GM12878 (cell line): ENCODE data around the gene EVI5L. TPM values are rescaled to one million over a fixed set of nuclear protein-coding genes. Genes with fewer than 3 reads are reported as not detected.

Experiments used
- ATAC-seq: fragments of 200-7000 bp; cut with Tn5 transposase; 3 replicates; pipeline ENCODE4 v1.9.1; 2020; ENCODE audit warnings: mild to moderate bottlenecking, moderate library complexity
- BruUV-seq: library from RNA; stranded (reverse); fragments of 400-500 nt; replicated peaks from 2 replicates; lab custom pipeline; 2021; lab: Mats Ljungman, UMichigan
- CTCF ChIA-PET: fragments of 300-600 bp; sonication (Branson Sonifier 250); formaldehyde crosslinking; extraction: SDS; loops from one replicate; lab custom pipeline; 2021; ENCODE audit warnings: inconsistent platforms; lab: Yijun Ruan, JAX
- POLR2A ChIA-PET: fragments of 350-600 bp; formaldehyde crosslinking; extraction: SDS; loops from one replicate; lab custom pipeline; 2021; ENCODE audit warnings: inconsistent platforms; lab: Charles Lee
- RAD21 ChIA-PET: fragments of 300-600 bp; sonication (Branson Sonifier 250); formaldehyde crosslinking; loops from one replicate; lab custom pipeline; 2023; ENCODE audit warnings: antibody characterized with exemption; ENCODE audit not compliant: unreplicated experiment; lab: Charles Lee
- SMC1A ChIA-PET: fragments of 300-600 bp; sonication (Branson Sonifier 250); formaldehyde crosslinking; loops from one replicate; lab custom pipeline; 2023; ENCODE audit not compliant: unreplicated experiment, uncharacterized antibody; lab: Charles Lee
- DNase-seq: peaks from one replicate; pipeline ENCODE4 v3.0.0-alpha.2; 2011; ENCODE audit warnings: low read depth, low spot score
- FAIRE-seq: peaks from 3 replicates; lab custom pipeline; 2011; peaks lifted over from hg19 to GRCh38; lab: Jason Lieb, UNC
- H2AFZ ChIP-seq: 2 replicates; pipeline ENCODE4 v1.6.0; 2011; ENCODE audit warnings: low read depth, low read length, control low read depth; ENCODE audit not compliant: control insufficient read depth
- H3K27ac ChIP-seq: 2 replicates; pipeline ENCODE4 v1.5.1; 2011; ENCODE audit warnings: control low read depth; ENCODE audit not compliant: control insufficient read depth, insufficient read depth
- H3K27me3 ChIP-seq, 2 experiments: replicated peaks in 1 of 2; 2 replicates each; pipeline versions ENCODE4 v1.6.0 to v1.6.1; 2011; ENCODE audit warnings: low read length in 1 of 2; ENCODE audit not compliant: control insufficient read depth in 2 of 2, insufficient read depth in 2 of 2
- H3K36me3 ChIP-seq, 2 experiments: 2 replicates each; pipeline ENCODE4 v1.5.1; 2011; ENCODE audit warnings: low read length in 1 of 2; ENCODE audit not compliant: control insufficient read depth in 2 of 2, insufficient read depth in 2 of 2
- H3K4me1 ChIP-seq: 2 replicates; pipeline ENCODE4 v1.6.1; 2011; ENCODE audit warnings: mild to moderate bottlenecking, low read length, moderate library complexity, mixed read lengths; ENCODE audit not compliant: control insufficient read depth, insufficient read depth
- H3K4me2 ChIP-seq: 2 replicates; pipeline ENCODE4 v1.6.0; 2011; ENCODE audit warnings: control low read depth; ENCODE audit not compliant: control insufficient read depth, insufficient read depth
- H3K4me3 ChIP-seq: fragments of 200-600 bp; sonication (generic); 2 replicates; pipeline ENCODE4 v1.5.1; 2016
- H3K79me2 ChIP-seq: 2 replicates; pipeline ENCODE4 v1.6.0; 2011; ENCODE audit warnings: low read length; ENCODE audit not compliant: control insufficient read depth, insufficient read depth
- H3K9ac ChIP-seq: 2 replicates; pipeline ENCODE4 v1.8.0; 2011; ENCODE audit warnings: low read length, control low read depth, mixed read lengths; ENCODE audit not compliant: control insufficient read depth, insufficient read depth
- H3K9me3 ChIP-seq: replicated peaks from 3 replicates; pipeline ENCODE4 v1.5.1; 2011; ENCODE audit warnings: mild to moderate bottlenecking, low read length; ENCODE audit not compliant: control insufficient read depth, insufficient read depth
- H4K20me1 ChIP-seq: 2 replicates; pipeline ENCODE4 v1.6.0; 2011; ENCODE audit not compliant: control insufficient read depth, insufficient read depth
- BACH1 ChIP-seq: fragments of 450-650 bp; IDR thresholded peaks from 2 replicates; pipeline ENCODE4 v1.6.1; 2017; ENCODE audit warnings: mild to moderate bottlenecking, borderline replicate concordance
- BHLHE40 ChIP-seq, 2 experiments: fragments of 450-650 bp in 1 of 2; IDR thresholded peaks; 2 replicates each; pipeline ENCODE4 v1.6.1; 2011 to 2017; ENCODE audit warnings: low read depth in 2 of 2, borderline replicate concordance in 1 of 2, improper control_type of control experiment in 1 of 2, low read length in 1 of 2, mild to moderate bottlenecking in 1 of 2
- CHD4 ChIP-seq: fragments of 200-600 bp; sonication (generic); IDR thresholded peaks from 2 replicates; pipeline ENCODE4 v1.6.1; 2016; ENCODE audit warnings: mild to moderate bottlenecking
- CREB1 ChIP-seq: IDR thresholded peaks from 2 replicates; pipeline ENCODE4 v1.6.1; 2012; ENCODE audit warnings: low read depth, mild to moderate bottlenecking, inconsistent platforms
- DPF2 ChIP-seq: fragments of 450-650 bp; IDR thresholded peaks from 2 replicates; pipeline ENCODE4 v1.6.1; 2017; ENCODE audit warnings: mild to moderate bottlenecking
- SMARCA5 ChIP-seq: fragments of 450-650 bp; IDR thresholded peaks from 2 replicates; pipeline ENCODE4 v1.6.1; 2017; ENCODE audit warnings: mild to moderate bottlenecking
- TCF12 ChIP-seq: IDR thresholded peaks from 2 replicates; pipeline ENCODE4 v1.6.1; 2011; ENCODE audit warnings: low read depth, mild to moderate bottlenecking, low read length
- ZZZ3 ChIP-seq: IDR thresholded peaks from 2 replicates; pipeline ENCODE4 v1.6.1; 2011; ENCODE audit warnings: low read depth; ENCODE audit not compliant: control insufficient read depth, insufficient read length
- whole genome bisulfite sequencing: methylation state at CpG from one replicate; pipeline ENCODE4 v1.1.6; 2016; ENCODE audit warnings: low lambda C conversion rate; ENCODE audit not compliant: insufficient replicate concordance, insufficient coverage; ENCODE audit errors: missing lambda C conversion rate; 5-methylcytosine and 5-hydroxymethylcytosine counted together
- in situ Hi-C: fragments of 300-500 bp; cut with MboI; formaldehyde crosslinking; loops from 9 replicates; pipeline ENCODE4 v1.14.3; 2018; ENCODE audit warnings: mixed read lengths
- intact Hi-C: fragments of 100-400 bp; cut with micrococcal nuclease; formaldehyde crosslinking; loops from one replicate; pipeline ENCODE4 v1.14.2; 2022; ENCODE audit not compliant: unreplicated experiment
- polyA plus RNA-seq, 11 experiments: library from polyadenylated mRNA; depleted of rRNA in 4 of 11; unstranded in 6 of 11; stranded (reverse) in 5 of 11; fragments of >200 nt; fragmentation: Nextera tagmentation in 4 of 11; fragmentation: Illumina TruSeq in 1 of 11; extraction: Ambion mirVana in 4 of 11; extraction: Trizol in 1 of 11; gene quantifications; 1 replicate in 1 of 11; 2 replicates in 10 of 11; pipeline versions ENCODE4 v1.2.1 to v1.2.3, GENCODE V29; 2011 to 2016; ENCODE audit warnings: inconsistent platforms in 2 of 11, missing spikeins in 2 of 11, low read depth in 1 of 11
- total RNA-seq, 4 experiments: library from RNA; depleted of rRNA in 3 of 4; stranded (reverse); fragments of >200 nt in 3 of 4; fragmentation: Illumina TruSeq in 1 of 4; extraction: Trizol in 1 of 4; gene quantifications; 2 replicates each; pipeline versions ENCODE4 v1.2.1 to v1.2.3, GENCODE V29; 2013 to 2021
- TF ChIP-seq, protein P1 (sequence below): fragments of 450-650 bp; IDR thresholded peaks from 2 replicates; pipeline ENCODE4 v1.6.1; 2016; ENCODE audit warnings: mild to moderate bottlenecking
- TF ChIP-seq, protein P2 (sequence below): fragments of 450-650 bp; formaldehyde crosslinking; IDR thresholded peaks from 2 replicates; pipeline ENCODE4 v1.4.0; 2020; ENCODE audit warnings: mild to moderate bottlenecking, moderate library complexity

Gene EVI5L
- total and polyA plus RNA-seq, 10 of the 15 experiments (the other 5 are each of a cell fraction or from before 2014, with no cell fraction given) = 0.23 to 13.8 (median 5.0) TPM

DNA sequence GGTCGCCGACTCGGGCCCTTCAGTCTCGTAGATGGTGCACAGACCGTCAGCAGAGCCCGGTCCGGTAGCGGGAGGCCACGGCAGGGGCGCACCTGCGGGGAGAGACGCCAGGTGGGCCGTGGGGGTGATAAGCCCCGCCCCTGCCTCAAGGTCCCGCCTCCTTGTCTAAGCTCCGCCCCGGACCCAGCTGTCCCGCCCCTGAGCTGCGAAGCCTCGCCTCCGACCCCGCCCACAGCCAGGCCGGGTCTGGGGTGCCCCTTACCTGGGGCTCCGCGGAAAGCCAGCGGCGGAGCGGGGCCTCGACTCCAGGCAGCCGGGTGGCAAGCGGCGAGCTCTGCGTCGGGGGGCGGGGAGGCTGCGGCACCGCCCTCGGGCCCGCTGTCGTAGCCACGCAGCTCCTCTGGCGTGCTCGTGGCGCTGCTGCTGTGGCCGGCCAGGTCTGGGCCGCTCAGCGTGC, 39.5 kb downstream of the EVI5L start:
- ChIA-PET CTCF (interaction anchor here (0.6 to 2.0 kb wide), 20 partner anchors 8 to 480 kb away, joined by 3 to 19 read pairs (median 3); partner anchors contain the start of genes FCER2, MAP2K7, PET100 and SNAPC2), SMC1A (interaction anchor here (1.1 kb wide), 1 partner anchor 188 kb away, joined by 3 read pairs; the partner anchor contains the start of gene TRAPPC5), POLR2A (interaction anchor here (0.8 to 1.8 kb wide), 3 partner anchors 10 to 51 kb away, joined by 3 to 5 read pairs (median 4); partner anchors contain the start of gene SNAPC2), RAD21 (interaction anchor here (0.6 to 1.7 kb wide), 5 partner anchors 34 to 301 kb away, joined by 3 to 8 read pairs (median 3); partner anchors contain the start of genes MAP2K7, SNAPC2 and TRAPPC5)
- ATAC-seq (peak; percentile 64), FAIRE-seq (peak; percentile 95), DNase-seq (no peak)
- Histone ChIP-seq H2AFZ (peak overlapping the region; percentile 88), H3K9me3 (no peaks in the 10 kb centered on the region; the same call in 2 of the 3 replicates), H4K20me1 (no peaks in the 10 kb centered on the region), H3K79me2 (no peaks in the 10 kb centered on the region), H3K36me3 (no peaks in the 10 kb centered on the region), H3K4me2 (peak overlapping the region; percentile 95), H3K9ac (no peak overlapping the region), H3K27me3 (peaks cover 3% of the 10 kb centered on the region in 2 experiments; a peak in 3 of 4 replicates), H3K4me3 (peak overlapping the region; percentile 48; the same call in 1 of the 2 replicates), H3K27ac (no peak overlapping the region), H3K4me1 (peaks cover 12% of the 10 kb centered on the region; the same call in 1 of the 2 replicates)
- WGBS = 3% methylated on average over 47 of the region's 47 CpGs
- TF ChIP-seq, protein P1, sequence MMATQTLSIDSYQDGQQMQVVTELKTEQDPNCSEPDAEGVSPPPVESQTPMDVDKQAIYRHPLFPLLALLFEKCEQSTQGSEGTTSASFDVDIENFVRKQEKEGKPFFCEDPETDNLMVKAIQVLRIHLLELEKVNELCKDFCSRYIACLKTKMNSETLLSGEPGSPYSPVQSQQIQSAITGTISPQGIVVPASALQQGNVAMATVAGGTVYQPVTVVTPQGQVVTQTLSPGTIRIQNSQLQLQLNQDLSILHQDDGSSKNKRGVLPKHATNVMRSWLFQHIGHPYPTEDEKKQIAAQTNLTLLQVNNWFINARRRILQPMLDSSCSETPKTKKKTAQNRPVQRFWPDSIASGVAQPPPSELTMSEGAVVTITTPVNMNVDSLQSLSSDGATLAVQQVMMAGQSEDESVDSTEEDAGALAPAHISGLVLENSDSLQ = no peak
- TF ChIP-seq TCF12 = no peak
- peak in 1 of 2 experiments; percentile 85; a peak in 1 of 4 replicates for TF ChIP-seq BHLHE40 (IDR thresholded peaks at IDR 0.05; ENCODE audit: borderline replicate concordance in 1 of 2, low read depth in 2 of 2, low read length in 1 of 2)
- TF ChIP-seq, protein P2, sequence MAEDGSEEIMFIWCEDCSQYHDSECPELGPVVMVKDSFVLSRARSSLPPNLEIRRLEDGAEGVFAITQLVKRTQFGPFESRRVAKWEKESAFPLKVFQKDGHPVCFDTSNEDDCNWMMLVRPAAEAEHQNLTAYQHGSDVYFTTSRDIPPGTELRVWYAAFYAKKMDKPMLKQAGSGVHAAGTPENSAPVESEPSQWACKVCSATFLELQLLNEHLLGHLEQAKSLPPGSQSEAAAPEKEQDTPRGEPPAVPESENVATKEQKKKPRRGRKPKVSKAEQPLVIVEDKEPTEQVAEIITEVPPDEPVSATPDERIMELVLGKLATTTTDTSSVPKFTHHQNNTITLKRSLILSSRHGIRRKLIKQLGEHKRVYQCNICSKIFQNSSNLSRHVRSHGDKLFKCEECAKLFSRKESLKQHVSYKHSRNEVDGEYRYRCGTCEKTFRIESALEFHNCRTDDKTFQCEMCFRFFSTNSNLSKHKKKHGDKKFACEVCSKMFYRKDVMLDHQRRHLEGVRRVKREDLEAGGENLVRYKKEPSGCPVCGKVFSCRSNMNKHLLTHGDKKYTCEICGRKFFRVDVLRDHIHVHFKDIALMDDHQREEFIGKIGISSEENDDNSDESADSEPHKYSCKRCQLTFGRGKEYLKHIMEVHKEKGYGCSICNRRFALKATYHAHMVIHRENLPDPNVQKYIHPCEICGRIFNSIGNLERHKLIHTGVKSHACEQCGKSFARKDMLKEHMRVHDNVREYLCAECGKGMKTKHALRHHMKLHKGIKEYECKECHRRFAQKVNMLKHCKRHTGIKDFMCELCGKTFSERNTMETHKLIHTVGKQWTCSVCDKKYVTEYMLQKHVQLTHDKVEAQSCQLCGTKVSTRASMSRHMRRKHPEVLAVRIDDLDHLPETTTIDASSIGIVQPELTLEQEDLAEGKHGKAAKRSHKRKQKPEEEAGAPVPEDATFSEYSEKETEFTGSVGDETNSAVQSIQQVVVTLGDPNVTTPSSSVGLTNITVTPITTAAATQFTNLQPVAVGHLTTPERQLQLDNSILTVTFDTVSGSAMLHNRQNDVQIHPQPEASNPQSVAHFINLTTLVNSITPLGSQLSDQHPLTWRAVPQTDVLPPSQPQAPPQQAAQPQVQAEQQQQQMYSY (CRISPR knock-in tag) = no peak
- TF ChIP-seq CREB1 = no peak
- no peak for TF ChIP-seq BACH1
- 0 out of 2 replicates have a peak, but pooled peaks have one; percentile 57 for TF ChIP-seq DPF2
- TF ChIP-seq ZZZ3 = no peak
- TF ChIP-seq SMARCA5 = 0 out of 2 replicates have a peak, but pooled peaks have one; percentile 6
- TF ChIP-seq CHD4 = no peak
- no TSS peak for BruUV-seq
- in situ Hi-C loops (no loop called here), intact Hi-C loops (loop anchor here (2.0 kb wide), 1 partner anchor 33 kb away; the partner anchor contains the start of gene MAP2K7)
